T-helper 9 cell (primary cell): Measurements from ENCODE around the gene POLR1F.

Experiments used
- DNase-seq: peaks from one replicate; pipeline ENCODE4 v3.0.0-alpha.2; 2020

The POLR1F gene

GRCh38 chr7:19674266-19674960 is 34.4 kb downstream of the POLR1F start:
- DNase-seq: no peak

DNA sequence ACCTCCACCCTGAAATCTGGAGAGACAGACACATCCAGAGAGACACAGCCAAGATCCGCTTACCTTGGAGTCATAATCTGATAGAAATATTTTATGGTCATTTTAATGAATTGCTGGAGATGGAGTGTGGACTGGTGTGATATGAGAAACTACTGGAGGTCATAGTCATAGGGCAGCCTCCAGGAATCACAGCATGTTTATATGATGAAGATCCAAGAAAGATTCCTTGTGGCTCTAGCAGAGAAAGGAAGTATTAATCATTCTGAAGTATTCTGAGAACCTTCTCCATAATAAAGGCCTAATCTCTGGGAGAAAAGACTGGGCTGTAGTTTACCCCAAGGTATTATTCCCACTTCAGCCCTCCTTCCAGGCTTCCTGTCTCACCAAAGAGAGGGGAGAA is 38.0 kb downstream of the POLR1F start:
- DNase-seq: no peak

DNA sequence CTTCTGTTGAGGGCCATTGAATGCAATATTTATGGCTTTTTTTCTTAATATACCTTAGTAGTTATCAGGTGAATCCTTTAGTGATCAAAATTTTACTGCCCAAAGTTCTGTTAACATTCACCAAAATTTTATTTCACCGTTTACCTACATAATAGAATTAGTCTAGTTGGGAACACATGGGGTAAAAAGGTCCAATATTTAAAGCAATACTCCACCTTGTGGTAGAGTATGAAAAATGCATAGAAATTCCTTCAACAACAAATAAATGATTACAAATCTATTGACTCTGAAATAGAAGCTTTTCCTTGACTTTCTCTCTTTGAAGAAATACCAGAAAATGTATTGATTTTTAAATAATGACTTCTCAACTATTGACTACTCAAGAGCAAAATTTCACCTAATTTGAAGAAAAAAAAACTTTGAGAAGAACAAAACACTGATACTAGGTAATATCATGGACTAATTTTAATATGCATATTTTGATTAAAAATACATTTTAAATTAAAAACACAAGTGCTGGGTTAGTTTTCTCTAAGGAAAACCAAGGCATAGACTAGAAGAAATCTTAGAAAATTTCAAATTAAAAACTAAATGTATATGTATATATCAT is 43.3 kb downstream of the POLR1F start:
- DNase-seq: no peak

- no peak for DNase-seq
Observed at GRCh38 chr7:19663816-19664462, 44.9 kb downstream of the POLR1F start.

GRCh38 chr7:19648791-19649190 is 60.0 kb downstream of the POLR1F start:
- no peak for DNase-seq
